ENCODE data around the gene ABI3BP. TPM values are rescaled to one million over a fixed set of nuclear protein-coding genes. Genes with fewer than 3 reads are reported as not detected.
A peak's percentile ranks its signal among the peaks of the same experiment; 100 is the strongest.

ABI3BP gene
- total and polyA plus RNA-seq, 4 donors = 5.4 to 49.5 (median 39.3) TPM

DNA sequence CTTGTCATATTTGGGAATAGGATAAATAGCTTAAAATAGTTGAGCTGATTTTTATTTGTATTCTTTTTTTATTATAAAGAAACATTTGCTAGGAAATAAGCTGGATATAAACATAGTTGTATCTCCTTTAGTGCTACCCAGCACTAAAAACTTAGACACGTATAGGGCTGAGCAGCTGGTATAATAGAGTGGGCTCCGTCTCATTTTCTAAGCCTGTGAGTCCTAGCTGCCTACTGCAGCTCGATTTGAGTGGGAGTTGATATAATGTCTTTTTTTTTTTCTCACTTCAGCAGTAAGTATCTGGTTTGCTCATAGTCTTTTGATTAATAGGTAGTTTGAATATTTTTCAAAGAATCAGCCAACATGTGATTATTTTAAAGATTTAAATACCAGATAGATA lies 249.7 kb downstream of the ABI3BP start:
- Histone ChIP-seq H3K27ac (ENCODE audit: low read depth, low read length) (no peak overlapping the region), H3K9me3 (ENCODE audit: control insufficient read depth, insufficient read depth, low read length) (no peaks in the 10 kb centered on the region), H3K4me3 (ENCODE audit: low read depth, low read length) (no peak overlapping the region), H3K36me3 (ENCODE audit: control insufficient read depth, insufficient read depth, low read length) (peaks cover 8% of the 10 kb centered on the region), H3K4me1 (ENCODE audit: control insufficient read depth, insufficient read depth, low read length) (no peaks in the 10 kb centered on the region), H3K27me3 (ENCODE audit: control insufficient read depth, insufficient read depth, low read length) (no peaks in the 10 kb centered on the region)
- no peak for DNase-seq (ENCODE audit: low read depth in 4 of 6, low spot score in 6 of 6)
- WGBS (ENCODE audit: insufficient coverage) = no CpG with 5 or more reads among the region's 3 CpGs

DNA sequence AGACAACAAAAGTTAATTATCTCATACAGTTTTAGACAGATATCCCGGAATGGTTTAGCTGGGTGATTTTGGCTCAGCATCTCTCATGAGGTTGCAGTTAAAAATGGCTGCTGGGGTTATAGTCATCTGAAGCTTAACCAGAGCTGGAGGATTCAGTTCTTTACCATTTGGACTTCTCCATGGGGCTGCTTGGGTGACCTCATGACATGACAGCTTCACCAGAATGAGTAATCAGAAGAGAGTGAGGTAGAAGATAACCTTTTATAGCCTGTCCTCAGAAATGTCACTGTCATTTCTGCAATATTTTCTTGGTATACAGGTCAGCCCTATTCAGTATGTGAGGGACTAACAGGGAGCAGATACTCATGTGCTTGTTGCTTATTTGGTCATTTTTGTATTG lies 253.0 kb downstream of the ABI3BP start:
- H3K27me3 ChIP-seq (ENCODE audit: control insufficient read depth, insufficient read depth, low read length) = no peaks in the 10 kb centered on the region
- H3K36me3 ChIP-seq (ENCODE audit: control insufficient read depth, insufficient read depth, low read length) = peaks cover 5% of the 10 kb centered on the region
- DNase-seq (ENCODE audit: low read depth in 4 of 6, low spot score in 6 of 6) = no peak
- no CpG with 5 or more reads among the region's 1 CpG for WGBS (ENCODE audit: insufficient coverage)
- H3K9me3 ChIP-seq (ENCODE audit: control insufficient read depth, insufficient read depth, low read length) = no peaks in the 10 kb centered on the region
- no peak overlapping the region for H3K27ac ChIP-seq (ENCODE audit: low read depth, low read length)
- no peaks in the 10 kb centered on the region for H3K4me1 ChIP-seq (ENCODE audit: control insufficient read depth, insufficient read depth, low read length)
- no peak overlapping the region for H3K4me3 ChIP-seq (ENCODE audit: low read depth, low read length)

- H3K27ac ChIP-seq (ENCODE audit: low read depth, low read length) = no peak overlapping the region
- no CpG with 5 or more reads among the region's 2 CpGs for WGBS (ENCODE audit: insufficient coverage)
- peak in 4 of 6 donors; percentile 21 to 84 (median 32) for DNase-seq (ENCODE audit: low read depth in 4 of 6, low spot score in 6 of 6)
- H3K4me3 ChIP-seq (ENCODE audit: low read depth, low read length) = no peak overlapping the region
- H3K27me3 ChIP-seq (ENCODE audit: control insufficient read depth, insufficient read depth, low read length) = no peaks in the 10 kb centered on the region
- peaks cover 3% of the 10 kb centered on the region for H3K36me3 ChIP-seq (ENCODE audit: control insufficient read depth, insufficient read depth, low read length)
- no peaks in the 10 kb centered on the region for H3K4me1 ChIP-seq (ENCODE audit: control insufficient read depth, insufficient read depth, low read length)
- H3K9me3 ChIP-seq (ENCODE audit: control insufficient read depth, insufficient read depth, low read length) = no peaks in the 10 kb centered on the region
These were observed 255.9 kb downstream of the ABI3BP start for GRCh38 chr3:100737334-100737733.

GRCh38 chr3:100732435-100732834 lies 260.8 kb downstream of the ABI3BP start:
- H3K36me3 ChIP-seq (ENCODE audit: control insufficient read depth, insufficient read depth, low read length) = peaks cover 6% of the 10 kb centered on the region
- H3K27ac ChIP-seq (ENCODE audit: low read depth, low read length) = no peak overlapping the region
- no peak for DNase-seq (ENCODE audit: low read depth in 4 of 6, low spot score in 6 of 6)
- no peaks in the 10 kb centered on the region for H3K27me3 ChIP-seq (ENCODE audit: control insufficient read depth, insufficient read depth, low read length)
- no peak overlapping the region for H3K4me3 ChIP-seq (ENCODE audit: low read depth, low read length)
- H3K9me3 ChIP-seq (ENCODE audit: control insufficient read depth, insufficient read depth, low read length) = no peaks in the 10 kb centered on the region
- WGBS (ENCODE audit: insufficient coverage) = no CpG with 5 or more reads among the region's 3 CpGs
- no peaks in the 10 kb centered on the region for H3K4me1 ChIP-seq (ENCODE audit: control insufficient read depth, insufficient read depth, low read length)

- Histone ChIP-seq H3K27me3 (ENCODE audit: control insufficient read depth, insufficient read depth, low read length) (no peaks in the 10 kb centered on the region), H3K9me3 (ENCODE audit: control insufficient read depth, insufficient read depth, low read length) (no peaks in the 10 kb centered on the region), H3K36me3 (ENCODE audit: control insufficient read depth, insufficient read depth, low read length) (peaks cover 10% of the 10 kb centered on the region), H3K27ac (ENCODE audit: low read depth, low read length) (no peak overlapping the region), H3K4me1 (ENCODE audit: control insufficient read depth, insufficient read depth, low read length) (no peaks in the 10 kb centered on the region), H3K4me3 (ENCODE audit: low read depth, low read length) (no peak overlapping the region)
- DNase-seq (ENCODE audit: low read depth in 4 of 6, low spot score in 6 of 6) = no peak
- WGBS (ENCODE audit: insufficient coverage) = 89% methylated on average over 2 of the region's 3 CpGs
These were observed 262.7 kb downstream of the ABI3BP start for GRCh38 chr3:100730524-100730923.

DNA sequence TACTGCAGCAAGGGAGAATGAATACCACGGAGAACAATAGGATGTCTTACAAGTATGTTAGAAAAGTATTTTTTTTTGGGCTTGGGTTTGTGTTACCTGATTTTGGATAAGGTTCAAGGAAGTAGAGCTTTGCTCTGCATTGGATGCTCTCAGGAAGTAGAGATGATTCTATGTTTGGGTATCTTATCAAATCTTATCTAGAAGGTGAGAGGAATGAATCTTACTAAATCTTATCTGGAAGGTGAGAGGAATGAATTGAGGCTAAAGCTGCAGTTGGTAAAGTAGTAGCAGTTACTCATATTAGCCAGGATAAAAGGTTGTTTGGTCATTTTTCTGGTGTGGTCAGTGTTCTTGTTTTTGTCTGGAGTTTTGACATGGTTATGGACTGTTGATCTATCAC lies 266.5 kb downstream of the ABI3BP start:
- WGBS (ENCODE audit: insufficient coverage) = 100% methylated on average over 1 of the region's 1 CpG
- Histone ChIP-seq H3K36me3 (ENCODE audit: control insufficient read depth, insufficient read depth, low read length) (peaks cover 19% of the 10 kb centered on the region), H3K4me1 (ENCODE audit: control insufficient read depth, insufficient read depth, low read length) (no peaks in the 10 kb centered on the region), H3K4me3 (ENCODE audit: low read depth, low read length) (no peak overlapping the region), H3K27me3 (ENCODE audit: control insufficient read depth, insufficient read depth, low read length) (no peaks in the 10 kb centered on the region), H3K27ac (ENCODE audit: low read depth, low read length) (no peak overlapping the region), H3K9me3 (ENCODE audit: control insufficient read depth, insufficient read depth, low read length) (no peaks in the 10 kb centered on the region)
- no peak for DNase-seq (ENCODE audit: low read depth in 4 of 6, low spot score in 6 of 6)

GRCh38 chr3:100725935-100726513 lies 267.2 kb downstream of the ABI3BP start:
- Histone ChIP-seq H3K27ac (ENCODE audit: low read depth, low read length) (no peak overlapping the region), H3K36me3 (ENCODE audit: control insufficient read depth, insufficient read depth, low read length) (peaks cover 17% of the 10 kb centered on the region), H3K4me3 (ENCODE audit: low read depth, low read length) (no peak overlapping the region), H3K4me1 (ENCODE audit: control insufficient read depth, insufficient read depth, low read length) (no peaks in the 10 kb centered on the region), H3K27me3 (ENCODE audit: control insufficient read depth, insufficient read depth, low read length) (no peaks in the 10 kb centered on the region), H3K9me3 (ENCODE audit: control insufficient read depth, insufficient read depth, low read length) (no peaks in the 10 kb centered on the region)
- WGBS (ENCODE audit: insufficient coverage) = 96% methylated on average over 3 of the region's 3 CpGs
- DNase-seq (ENCODE audit: low read depth in 4 of 6, low spot score in 6 of 6) = no peak

- no peaks in the 10 kb centered on the region for H3K9me3 ChIP-seq (ENCODE audit: control insufficient read depth, insufficient read depth, low read length)
- H3K4me1 ChIP-seq (ENCODE audit: control insufficient read depth, insufficient read depth, low read length) = no peaks in the 10 kb centered on the region
- H3K27me3 ChIP-seq (ENCODE audit: control insufficient read depth, insufficient read depth, low read length) = no peaks in the 10 kb centered on the region
- H3K36me3 ChIP-seq (ENCODE audit: control insufficient read depth, insufficient read depth, low read length) = peaks cover 14% of the 10 kb centered on the region
- no peak for DNase-seq (ENCODE audit: low read depth in 4 of 6, low spot score in 6 of 6)
- WGBS (ENCODE audit: insufficient coverage) = 83% methylated on average over 1 of the region's 5 CpGs
- no peak overlapping the region for H3K4me3 ChIP-seq (ENCODE audit: low read depth, low read length)
- H3K27ac ChIP-seq (ENCODE audit: low read depth, low read length) = no peak overlapping the region
These were observed 272.8 kb downstream of the ABI3BP start for GRCh38 chr3:100720426-100720825.

DNA sequence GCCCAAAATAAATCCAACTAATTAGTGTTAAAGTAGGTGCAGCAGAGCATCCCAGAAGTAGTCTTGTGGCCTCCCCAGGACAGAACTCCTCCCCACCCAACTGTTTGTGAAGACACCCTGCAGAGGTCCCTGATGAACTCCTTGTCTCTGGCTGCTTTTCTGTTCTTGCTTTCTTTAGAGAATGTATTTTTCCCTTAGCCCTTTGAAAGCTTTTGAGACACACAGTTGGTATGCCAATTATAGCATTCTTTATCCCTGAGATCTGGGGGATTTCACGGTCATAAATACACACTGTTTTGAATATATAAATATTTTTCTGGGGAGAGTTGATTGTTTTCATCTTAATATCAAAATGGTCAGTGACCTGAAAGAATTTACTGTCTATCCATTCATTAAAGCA lies 274.1 kb downstream of the ABI3BP start:
- Histone ChIP-seq H3K27me3 (ENCODE audit: control insufficient read depth, insufficient read depth, low read length) (no peaks in the 10 kb centered on the region), H3K36me3 (ENCODE audit: control insufficient read depth, insufficient read depth, low read length) (peaks cover 12% of the 10 kb centered on the region), H3K4me1 (ENCODE audit: control insufficient read depth, insufficient read depth, low read length) (no peaks in the 10 kb centered on the region), H3K4me3 (ENCODE audit: low read depth, low read length) (no peak overlapping the region), H3K27ac (ENCODE audit: low read depth, low read length) (no peak overlapping the region), H3K9me3 (ENCODE audit: control insufficient read depth, insufficient read depth, low read length) (no peaks in the 10 kb centered on the region)
- no CpG with 5 or more reads among the region's 1 CpG for WGBS (ENCODE audit: insufficient coverage)
- peak in 1 of 6 donors; percentile 4 for DNase-seq (ENCODE audit: low read depth in 4 of 6, low spot score in 6 of 6)

DNA sequence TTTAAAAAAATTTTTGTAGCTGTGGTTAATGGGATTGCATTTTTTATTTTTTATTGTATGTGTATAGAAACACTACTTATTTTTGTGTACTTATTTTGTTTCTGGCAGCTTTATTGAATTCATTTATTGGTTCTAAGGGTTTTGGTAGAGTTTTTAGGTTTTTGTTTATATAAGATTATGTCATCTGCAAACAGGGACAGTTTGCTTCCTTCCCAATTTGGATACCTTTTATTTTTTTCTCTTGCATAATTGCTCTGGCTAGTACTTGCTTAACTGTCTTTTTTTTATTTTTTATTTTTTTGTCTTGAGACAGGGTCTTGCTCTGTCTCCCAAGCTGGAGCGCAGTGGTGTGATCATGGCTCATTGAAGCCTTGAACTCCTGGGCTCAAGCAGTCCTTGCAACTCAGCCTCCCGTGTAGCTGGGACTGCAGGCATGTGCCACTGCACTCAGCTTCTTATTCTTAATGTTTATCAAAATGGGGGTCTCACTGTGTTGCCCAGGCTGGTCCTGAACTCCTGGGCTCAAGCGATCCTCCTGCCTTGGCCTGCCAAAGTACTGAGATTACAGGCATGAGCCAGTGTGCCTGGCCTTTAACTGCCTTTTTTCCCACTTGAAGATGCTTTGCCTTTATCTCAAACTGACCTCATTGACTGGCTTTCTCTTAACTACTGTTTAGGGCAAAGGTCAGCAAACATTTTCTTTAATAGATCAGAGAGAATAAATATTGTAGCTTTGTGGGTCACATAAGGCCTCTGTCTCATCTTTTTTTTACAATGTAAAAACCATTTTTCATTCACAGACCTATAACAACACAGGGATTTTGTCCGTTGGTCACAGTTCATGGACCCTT lies 275.4 kb downstream of the ABI3BP start:
- H3K4me3 ChIP-seq (ENCODE audit: low read depth, low read length) = no peak overlapping the region
- H3K4me1 ChIP-seq (ENCODE audit: control insufficient read depth, insufficient read depth, low read length) = no peaks in the 10 kb centered on the region
- H3K36me3 ChIP-seq (ENCODE audit: control insufficient read depth, insufficient read depth, low read length) = peaks cover 16% of the 10 kb centered on the region
- no peak overlapping the region for H3K27ac ChIP-seq (ENCODE audit: low read depth, low read length)
- H3K27me3 ChIP-seq (ENCODE audit: control insufficient read depth, insufficient read depth, low read length) = no peaks in the 10 kb centered on the region
- no peaks in the 10 kb centered on the region for H3K9me3 ChIP-seq (ENCODE audit: control insufficient read depth, insufficient read depth, low read length)
- DNase-seq (ENCODE audit: low read depth in 4 of 6, low spot score in 6 of 6) = no peak
- WGBS (ENCODE audit: insufficient coverage) = 90% methylated on average over 2 of the region's 4 CpGs

Measured in spinal cord (tissue), 10 donors.